Measurements from ENCODE around the gene PCDHA1.
"Not testable (repeated sequence)": the region's sequence is repeated elsewhere in the genome, so short reads cannot be mapped to it uniquely, and the experiment has no call there.

PCDHA1 gene

GRCh38 chr5:140857987-140858240, 72.0 kb downstream of the PCDHA1 start:
- no peak overlapping the region for H3K27ac Mint-ChIP-seq
- no peaks in the 10 kb centered on the region for H3K4me1 Mint-ChIP-seq (ENCODE audit: low read depth)
- H3K27me3 Mint-ChIP-seq, result peaks cover 12% of the 10 kb centered on the region
- H3K9me3 Mint-ChIP-seq, result peaks cover 3% of the 10 kb centered on the region
- H3K36me3 Mint-ChIP-seq (ENCODE audit: low read depth), result peaks cover 6% of the 10 kb centered on the region
- no peak overlapping the region for H3K4me3 Mint-ChIP-seq

DNA sequence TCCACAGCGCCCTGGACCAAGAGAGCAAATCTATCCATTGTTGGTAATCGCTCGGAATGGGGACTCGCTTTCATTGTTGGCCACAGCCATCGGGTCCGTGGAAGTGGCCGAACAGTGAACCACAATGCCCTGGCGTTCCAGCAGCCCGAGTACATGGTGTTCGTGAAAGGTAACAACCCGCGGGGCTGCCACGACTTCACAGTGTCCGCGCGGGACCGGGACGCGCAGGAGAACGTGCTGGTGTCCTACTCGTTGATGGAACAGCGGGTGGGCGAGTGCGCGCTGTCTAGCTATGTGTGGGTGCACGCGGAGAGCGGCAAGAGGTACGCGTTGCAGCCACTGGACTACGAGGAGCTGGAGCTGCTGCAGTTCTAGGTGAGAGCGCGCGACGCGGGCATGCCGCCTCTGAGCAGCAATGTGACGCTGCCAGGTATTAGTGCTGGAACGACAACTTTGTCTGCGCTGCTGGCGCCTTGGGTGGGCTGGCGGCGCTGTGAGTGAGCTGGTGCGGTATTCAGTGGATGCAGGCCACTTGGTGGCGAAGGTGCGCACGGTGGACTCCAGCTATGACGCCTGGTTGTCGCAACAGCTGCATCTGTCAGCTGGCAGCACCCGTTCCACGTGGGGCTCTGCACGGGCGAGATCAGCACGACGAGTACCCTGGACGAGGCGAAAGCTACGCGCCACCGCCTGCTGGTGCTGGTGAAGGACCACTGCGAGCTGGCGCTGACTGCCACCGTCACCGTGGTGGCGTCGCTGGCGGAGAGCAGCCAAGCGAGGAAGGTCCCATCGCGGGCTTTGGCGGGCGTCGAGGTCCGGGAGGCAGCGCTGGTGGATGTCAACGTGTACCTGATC, 76.7 kb downstream of the PCDHA1 start:
- peaks cover 10% of the 10 kb centered on the region for H3K27me3 Mint-ChIP-seq
- no peaks in the 10 kb centered on the region for H3K36me3 Mint-ChIP-seq (ENCODE audit: low read depth)
- H3K4me1 Mint-ChIP-seq (ENCODE audit: low read depth), result no peaks in the 10 kb centered on the region
- no peak overlapping the region for H3K4me3 Mint-ChIP-seq
- H3K27ac Mint-ChIP-seq, result no peak overlapping the region
- H3K9me3 Mint-ChIP-seq, result peaks cover 8% of the 10 kb centered on the region

- Mint-ChIP-seq H3K36me3 (ENCODE audit: low read depth) (peaks cover 10% of the 10 kb centered on the region), H3K27ac (no peak within 1 kb of the TSS), H3K4me1 (ENCODE audit: low read depth) (no peaks in the 10 kb centered on the region), H3K27me3 (peaks cover 27% of the 10 kb centered on the region), H3K9me3 (peaks cover 14% of the 10 kb centered on the region), H3K4me3 (no peak within 1 kb of the TSS)
These were observed 83.0 kb downstream of the PCDHA1 start, which contains the start of gene PCDHA11 for GRCh38 chr5:140868721-140869554. PCDHA11 (plus strand) TSS chr5:140868957; CDS start chr5:140869104, 147 bp downstream.

DNA sequence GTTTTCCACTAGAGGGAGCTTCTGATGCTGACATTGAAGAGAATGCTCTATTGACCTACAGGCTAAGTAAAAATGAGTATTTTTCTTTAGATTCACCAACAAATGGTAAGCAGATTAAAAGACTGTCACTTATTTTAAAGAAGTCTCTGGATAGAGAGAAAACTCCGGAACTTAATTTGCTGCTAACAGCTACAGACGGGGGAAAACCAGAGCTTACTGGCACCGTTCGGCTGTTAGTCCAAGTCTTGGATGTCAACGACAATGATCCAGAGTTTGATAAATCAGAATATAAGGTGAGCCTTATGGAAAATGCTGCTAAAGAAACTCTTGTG, 83.6 kb downstream of the PCDHA1 start:
- Mint-ChIP-seq H3K4me3 (no peak overlapping the region), H3K4me1 (ENCODE audit: low read depth) (no peaks in the 10 kb centered on the region), H3K27ac (no peak overlapping the region), H3K27me3 (peaks cover 30% of the 10 kb centered on the region), H3K36me3 (ENCODE audit: low read depth) (peaks cover 10% of the 10 kb centered on the region), H3K9me3 (peaks cover 16% of the 10 kb centered on the region)

- Mint-ChIP-seq H3K4me1 (ENCODE audit: low read depth) (no peaks in the 10 kb centered on the region), H3K9me3 (peaks cover 14% of the 10 kb centered on the region), H3K36me3 (ENCODE audit: low read depth) (peaks cover 16% of the 10 kb centered on the region), H3K27ac (no peak overlapping the region), H3K27me3 (peaks cover 35% of the 10 kb centered on the region), H3K4me3 (no peak overlapping the region)
These were observed 84.6 kb downstream of the PCDHA1 start for GRCh38 chr5:140870221-140871201.

DNA sequence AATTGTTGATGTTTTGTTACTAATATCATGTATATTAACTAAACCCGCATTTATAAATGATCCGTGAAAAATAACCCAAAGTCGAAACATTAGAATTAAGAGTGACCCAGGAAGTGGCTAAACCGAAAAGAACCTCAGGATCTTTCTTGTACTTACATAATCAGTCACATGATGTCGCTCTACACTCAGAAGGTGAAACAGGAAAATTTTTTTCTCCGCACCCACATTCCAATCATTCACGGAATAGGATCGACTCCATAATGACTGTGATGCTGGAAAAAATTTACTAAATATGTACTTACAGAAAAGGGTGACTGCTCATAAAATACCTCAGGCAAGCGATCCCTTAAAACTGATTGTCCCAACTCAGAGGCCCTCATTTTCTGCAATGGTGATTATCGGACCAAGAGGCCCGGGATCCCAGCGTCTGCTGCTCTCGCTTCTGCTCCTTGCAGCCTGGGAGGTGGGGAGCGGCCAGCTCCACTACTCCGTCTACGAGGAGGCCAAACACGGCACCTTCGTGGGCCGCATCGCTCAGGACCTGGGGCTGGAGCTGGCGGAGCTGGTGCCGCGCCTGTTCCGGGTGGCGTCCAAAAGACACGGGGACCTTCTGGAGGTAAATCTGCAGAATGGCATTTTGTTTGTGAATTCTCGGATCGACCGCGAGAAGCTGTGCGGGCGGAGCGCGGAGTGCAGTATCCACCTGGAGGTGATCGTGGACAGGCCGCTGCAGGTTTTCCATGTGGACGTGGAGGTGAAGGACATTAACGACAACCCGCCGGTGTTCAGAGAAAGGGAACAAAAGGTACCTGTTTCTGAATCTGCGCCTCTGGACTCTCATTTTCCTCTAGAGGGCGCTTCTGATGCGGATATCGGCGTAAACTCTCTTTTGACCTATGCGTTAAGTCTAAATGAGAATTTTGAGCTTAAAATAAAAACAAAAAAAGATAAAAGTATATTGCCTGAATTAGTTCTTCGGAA, 89.4 kb downstream of the PCDHA1 start, which contains the start of gene PCDHA12:
Gene PCDHA12 (plus strand): TSS at position 224 of the 981 bp plus-strand sequence. CDS start 165 bp downstream, at position 389.
- peaks cover 50% of the 10 kb centered on the region for H3K27me3 Mint-ChIP-seq
- no peak within 1 kb of the TSS for H3K27ac Mint-ChIP-seq
- H3K36me3 Mint-ChIP-seq (ENCODE audit: low read depth), result peaks cover 24% of the 10 kb centered on the region
- H3K4me1 Mint-ChIP-seq (ENCODE audit: low read depth), result no peaks in the 10 kb centered on the region
- H3K9me3 Mint-ChIP-seq, result peaks cover 19% of the 10 kb centered on the region
- H3K4me3 Mint-ChIP-seq, result no peak within 1 kb of the TSS

GRCh38 chr5:140876541-140877261, 90.8 kb downstream of the PCDHA1 start:
- H3K36me3 Mint-ChIP-seq (ENCODE audit: low read depth), result peaks cover 25% of the 10 kb centered on the region
- peaks cover 61% of the 10 kb centered on the region for H3K27me3 Mint-ChIP-seq
- H3K27ac Mint-ChIP-seq; H3K4me1 Mint-ChIP-seq (ENCODE audit: low read depth); H3K4me3 Mint-ChIP-seq: not testable (repeated sequence)
- peaks cover 32% of the 10 kb centered on the region for H3K9me3 Mint-ChIP-seq

DNA sequence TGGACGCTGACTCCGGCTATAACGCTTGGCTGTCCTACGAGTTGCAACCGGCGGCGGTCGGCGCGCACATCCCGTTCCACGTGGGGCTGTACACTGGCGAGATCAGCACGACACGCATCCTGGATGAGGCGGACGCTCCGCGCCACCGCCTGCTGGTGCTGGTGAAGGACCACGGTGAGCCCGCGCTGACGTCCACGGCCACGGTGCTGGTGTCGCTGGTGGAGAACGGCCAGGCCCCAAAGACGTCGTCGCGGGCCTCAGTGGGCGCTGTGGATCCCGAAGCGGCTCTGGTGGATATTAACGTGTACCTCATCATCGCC, 91.3 kb downstream of the PCDHA1 start:
- no peak overlapping the region for H3K27ac Mint-ChIP-seq
- H3K36me3 Mint-ChIP-seq (ENCODE audit: low read depth), result peaks cover 27% of the 10 kb centered on the region
- peaks cover 36% of the 10 kb centered on the region for H3K9me3 Mint-ChIP-seq
- H3K27me3 Mint-ChIP-seq, result peaks cover 62% of the 10 kb centered on the region
- no peak overlapping the region for H3K4me3 Mint-ChIP-seq
- H3K4me1 Mint-ChIP-seq (ENCODE audit: low read depth), result no peaks in the 10 kb centered on the region

DNA sequence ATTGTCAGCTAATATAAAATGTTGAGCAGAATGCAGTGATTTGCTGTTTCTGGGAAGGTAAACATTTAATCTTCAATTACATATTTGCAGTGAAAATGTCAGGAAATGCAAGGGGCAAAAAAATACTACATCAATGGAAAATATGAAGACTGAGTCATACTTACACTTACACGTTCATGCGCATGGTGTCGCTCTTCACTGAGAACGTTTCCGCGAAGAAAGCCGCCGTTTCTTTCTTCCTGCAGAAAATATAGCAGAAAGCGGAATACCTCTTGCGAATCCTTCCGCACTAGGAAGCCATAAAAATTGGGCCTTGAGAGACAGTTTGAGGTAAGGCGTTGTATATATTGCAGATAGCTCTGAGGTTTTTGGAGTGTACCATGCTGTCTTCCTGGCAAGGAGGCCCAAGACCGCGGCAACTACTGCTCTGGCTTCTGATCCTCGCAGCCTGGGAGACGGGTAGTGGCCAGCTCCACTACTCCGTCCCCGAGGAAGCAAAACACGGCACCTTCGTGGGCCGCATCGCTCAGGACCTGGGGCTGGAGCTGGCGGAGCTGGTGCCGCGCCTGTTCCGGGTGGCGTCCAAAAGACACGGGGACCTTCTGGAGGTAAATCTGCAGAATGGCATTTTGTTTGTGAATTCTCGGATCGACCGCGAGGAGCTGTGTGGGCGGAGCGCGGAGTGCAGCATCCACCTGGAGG, 96.1 kb downstream of the PCDHA1 start, which contains the start of gene PCDHA13:
Gene PCDHA13 (plus strand): TSS at position 236 of the 702 bp plus-strand sequence. CDS start 145 bp downstream, at position 381.
- Mint-ChIP-seq H3K9me3 (peaks cover 37% of the 10 kb centered on the region), H3K4me1 (ENCODE audit: low read depth) (no peaks in the 10 kb centered on the region), H3K27me3 (peaks cover 49% of the 10 kb centered on the region), H3K4me3 (no peak within 1 kb of the TSS), H3K36me3 (ENCODE audit: low read depth) (peaks cover 20% of the 10 kb centered on the region), H3K27ac (no peak within 1 kb of the TSS)

GRCh38 chr5:140882591-140882899, 96.6 kb downstream of the PCDHA1 start:
- H3K4me1 Mint-ChIP-seq (ENCODE audit: low read depth), result no peaks in the 10 kb centered on the region
- H3K36me3 Mint-ChIP-seq (ENCODE audit: low read depth), result peaks cover 20% of the 10 kb centered on the region
- H3K4me3 Mint-ChIP-seq, result no peak overlapping the region
- peaks cover 49% of the 10 kb centered on the region for H3K27me3 Mint-ChIP-seq
- H3K27ac Mint-ChIP-seq, result no peak overlapping the region
- peaks cover 41% of the 10 kb centered on the region for H3K9me3 Mint-ChIP-seq

GRCh38 chr5:140883373-140883772, 97.4 kb downstream of the PCDHA1 start:
- H3K9me3 Mint-ChIP-seq, result peaks cover 41% of the 10 kb centered on the region
- peaks cover 44% of the 10 kb centered on the region for H3K27me3 Mint-ChIP-seq
- no peak overlapping the region for H3K4me3 Mint-ChIP-seq
- H3K27ac Mint-ChIP-seq, result no peak overlapping the region
- no peaks in the 10 kb centered on the region for H3K4me1 Mint-ChIP-seq (ENCODE audit: low read depth)
- peaks cover 16% of the 10 kb centered on the region for H3K36me3 Mint-ChIP-seq (ENCODE audit: low read depth)

GRCh38 chr5:140883927-140884697, 98.2 kb downstream of the PCDHA1 start:
- H3K9me3 Mint-ChIP-seq, result peaks cover 37% of the 10 kb centered on the region
- peaks cover 40% of the 10 kb centered on the region for H3K27me3 Mint-ChIP-seq
- no peak overlapping the region for H3K27ac Mint-ChIP-seq
- no peaks in the 10 kb centered on the region for H3K4me1 Mint-ChIP-seq (ENCODE audit: low read depth)
- H3K36me3 Mint-ChIP-seq (ENCODE audit: low read depth), result peaks cover 15% of the 10 kb centered on the region
- H3K4me3 Mint-ChIP-seq, result no peak overlapping the region
